SK-N-SH (cell line): ENCODE data around the gene GLI2.

Source experiments
- CHD2 ChIP-seq: fragments of 150-350 bp; IDR thresholded peaks from 2 replicates; pipeline ENCODE4 v1.6.1; 2018; ENCODE audit warnings: low read length; ENCODE audit not compliant: partially characterized antibody
- JUND ChIP-seq: IDR thresholded peaks from 2 replicates; pipeline ENCODE4 v1.4.0; 2012
- MEF2A ChIP-seq: IDR thresholded peaks from 2 replicates; pipeline ENCODE4 v1.4.0; 2012; ENCODE audit warnings: low read depth, borderline replicate concordance
- RAD21 ChIP-seq: IDR thresholded peaks from 2 replicates; pipeline ENCODE4 v1.6.1; 2012; ENCODE audit warnings: mild to moderate bottlenecking, low read length
- TF ChIP-seq, protein P1 (sequence below): fragments of 200-600 bp; sonication (generic); IDR thresholded peaks from 2 replicates; pipeline ENCODE4 v1.6.1; 2017; ENCODE audit warnings: antibody characterized with exemption, mild to moderate bottlenecking, moderate library complexity
- TF ChIP-seq, protein P2 (sequence below): IDR thresholded peaks from 2 replicates; pipeline ENCODE4 v1.4.0; 2012; ENCODE audit warnings: low read depth, borderline replicate concordance
- TF ChIP-seq, protein P3 (sequence below): IDR thresholded peaks from 2 replicates; pipeline ENCODE4 v1.4.0; 2012; ENCODE audit warnings: low read depth
- TF ChIP-seq, protein P4 (sequence below): IDR thresholded peaks from 2 replicates; pipeline ENCODE4 v1.6.1; 2012; ENCODE audit warnings: mild to moderate bottlenecking, low read depth, low read length, moderate library complexity

DNA sequence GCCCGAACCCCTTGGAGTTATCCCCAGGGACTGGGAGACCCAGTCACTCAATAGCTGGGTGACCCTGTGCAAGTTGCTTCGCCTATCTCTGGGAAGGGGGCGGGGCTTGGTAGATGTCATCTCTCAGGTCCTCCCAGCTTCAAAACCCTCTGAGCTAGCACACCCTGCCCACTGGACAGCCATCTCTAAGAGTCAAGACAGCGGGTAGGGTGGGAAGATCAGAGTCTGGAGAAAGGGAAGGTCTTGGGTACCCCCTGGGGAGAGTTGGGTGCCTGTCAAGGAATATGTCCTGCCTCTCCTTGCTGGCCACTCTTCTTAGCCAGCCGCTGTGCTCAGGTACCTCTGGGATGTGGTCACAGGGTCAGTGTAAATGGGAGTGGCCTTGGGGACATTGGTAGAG is 8.0 kb downstream of the GLI2 start:
- TF ChIP-seq, protein P1, sequence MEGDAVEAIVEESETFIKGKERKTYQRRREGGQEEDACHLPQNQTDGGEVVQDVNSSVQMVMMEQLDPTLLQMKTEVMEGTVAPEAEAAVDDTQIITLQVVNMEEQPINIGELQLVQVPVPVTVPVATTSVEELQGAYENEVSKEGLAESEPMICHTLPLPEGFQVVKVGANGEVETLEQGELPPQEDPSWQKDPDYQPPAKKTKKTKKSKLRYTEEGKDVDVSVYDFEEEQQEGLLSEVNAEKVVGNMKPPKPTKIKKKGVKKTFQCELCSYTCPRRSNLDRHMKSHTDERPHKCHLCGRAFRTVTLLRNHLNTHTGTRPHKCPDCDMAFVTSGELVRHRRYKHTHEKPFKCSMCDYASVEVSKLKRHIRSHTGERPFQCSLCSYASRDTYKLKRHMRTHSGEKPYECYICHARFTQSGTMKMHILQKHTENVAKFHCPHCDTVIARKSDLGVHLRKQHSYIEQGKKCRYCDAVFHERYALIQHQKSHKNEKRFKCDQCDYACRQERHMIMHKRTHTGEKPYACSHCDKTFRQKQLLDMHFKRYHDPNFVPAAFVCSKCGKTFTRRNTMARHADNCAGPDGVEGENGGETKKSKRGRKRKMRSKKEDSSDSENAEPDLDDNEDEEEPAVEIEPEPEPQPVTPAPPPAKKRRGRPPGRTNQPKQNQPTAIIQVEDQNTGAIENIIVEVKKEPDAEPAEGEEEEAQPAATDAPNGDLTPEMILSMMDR: no peak
- TF ChIP-seq, protein P2, sequence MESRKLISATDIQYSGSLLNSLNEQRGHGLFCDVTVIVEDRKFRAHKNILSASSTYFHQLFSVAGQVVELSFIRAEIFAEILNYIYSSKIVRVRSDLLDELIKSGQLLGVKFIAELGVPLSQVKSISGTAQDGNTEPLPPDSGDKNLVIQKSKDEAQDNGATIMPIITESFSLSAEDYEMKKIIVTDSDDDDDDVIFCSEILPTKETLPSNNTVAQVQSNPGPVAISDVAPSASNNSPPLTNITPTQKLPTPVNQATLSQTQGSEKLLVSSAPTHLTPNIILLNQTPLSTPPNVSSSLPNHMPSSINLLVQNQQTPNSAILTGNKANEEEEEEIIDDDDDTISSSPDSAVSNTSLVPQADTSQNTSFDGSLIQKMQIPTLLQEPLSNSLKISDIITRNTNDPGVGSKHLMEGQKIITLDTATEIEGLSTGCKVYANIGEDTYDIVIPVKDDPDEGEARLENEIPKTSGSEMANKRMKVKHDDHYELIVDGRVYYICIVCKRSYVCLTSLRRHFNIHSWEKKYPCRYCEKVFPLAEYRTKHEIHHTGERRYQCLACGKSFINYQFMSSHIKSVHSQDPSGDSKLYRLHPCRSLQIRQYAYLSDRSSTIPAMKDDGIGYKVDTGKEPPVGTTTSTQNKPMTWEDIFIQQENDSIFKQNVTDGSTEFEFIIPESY: no peak
- TF ChIP-seq MEF2A (no peak), CHD2 (no peak), JUND (no peak), RAD21 (no peak)
- TF ChIP-seq, protein P3, sequence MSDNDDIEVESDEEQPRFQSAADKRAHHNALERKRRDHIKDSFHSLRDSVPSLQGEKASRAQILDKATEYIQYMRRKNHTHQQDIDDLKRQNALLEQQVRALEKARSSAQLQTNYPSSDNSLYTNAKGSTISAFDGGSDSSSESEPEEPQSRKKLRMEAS: no peak
- TF ChIP-seq, protein P4, sequence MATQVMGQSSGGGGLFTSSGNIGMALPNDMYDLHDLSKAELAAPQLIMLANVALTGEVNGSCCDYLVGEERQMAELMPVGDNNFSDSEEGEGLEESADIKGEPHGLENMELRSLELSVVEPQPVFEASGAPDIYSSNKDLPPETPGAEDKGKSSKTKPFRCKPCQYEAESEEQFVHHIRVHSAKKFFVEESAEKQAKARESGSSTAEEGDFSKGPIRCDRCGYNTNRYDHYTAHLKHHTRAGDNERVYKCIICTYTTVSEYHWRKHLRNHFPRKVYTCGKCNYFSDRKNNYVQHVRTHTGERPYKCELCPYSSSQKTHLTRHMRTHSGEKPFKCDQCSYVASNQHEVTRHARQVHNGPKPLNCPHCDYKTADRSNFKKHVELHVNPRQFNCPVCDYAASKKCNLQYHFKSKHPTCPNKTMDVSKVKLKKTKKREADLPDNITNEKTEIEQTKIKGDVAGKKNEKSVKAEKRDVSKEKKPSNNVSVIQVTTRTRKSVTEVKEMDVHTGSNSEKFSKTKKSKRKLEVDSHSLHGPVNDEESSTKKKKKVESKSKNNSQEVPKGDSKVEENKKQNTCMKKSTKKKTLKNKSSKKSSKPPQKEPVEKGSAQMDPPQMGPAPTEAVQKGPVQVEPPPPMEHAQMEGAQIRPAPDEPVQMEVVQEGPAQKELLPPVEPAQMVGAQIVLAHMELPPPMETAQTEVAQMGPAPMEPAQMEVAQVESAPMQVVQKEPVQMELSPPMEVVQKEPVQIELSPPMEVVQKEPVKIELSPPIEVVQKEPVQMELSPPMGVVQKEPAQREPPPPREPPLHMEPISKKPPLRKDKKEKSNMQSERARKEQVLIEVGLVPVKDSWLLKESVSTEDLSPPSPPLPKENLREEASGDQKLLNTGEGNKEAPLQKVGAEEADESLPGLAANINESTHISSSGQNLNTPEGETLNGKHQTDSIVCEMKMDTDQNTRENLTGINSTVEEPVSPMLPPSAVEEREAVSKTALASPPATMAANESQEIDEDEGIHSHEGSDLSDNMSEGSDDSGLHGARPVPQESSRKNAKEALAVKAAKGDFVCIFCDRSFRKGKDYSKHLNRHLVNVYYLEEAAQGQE: no peak
